ENCODE measurements around the gene RIPK1.

The RIPK1 gene

DNA sequence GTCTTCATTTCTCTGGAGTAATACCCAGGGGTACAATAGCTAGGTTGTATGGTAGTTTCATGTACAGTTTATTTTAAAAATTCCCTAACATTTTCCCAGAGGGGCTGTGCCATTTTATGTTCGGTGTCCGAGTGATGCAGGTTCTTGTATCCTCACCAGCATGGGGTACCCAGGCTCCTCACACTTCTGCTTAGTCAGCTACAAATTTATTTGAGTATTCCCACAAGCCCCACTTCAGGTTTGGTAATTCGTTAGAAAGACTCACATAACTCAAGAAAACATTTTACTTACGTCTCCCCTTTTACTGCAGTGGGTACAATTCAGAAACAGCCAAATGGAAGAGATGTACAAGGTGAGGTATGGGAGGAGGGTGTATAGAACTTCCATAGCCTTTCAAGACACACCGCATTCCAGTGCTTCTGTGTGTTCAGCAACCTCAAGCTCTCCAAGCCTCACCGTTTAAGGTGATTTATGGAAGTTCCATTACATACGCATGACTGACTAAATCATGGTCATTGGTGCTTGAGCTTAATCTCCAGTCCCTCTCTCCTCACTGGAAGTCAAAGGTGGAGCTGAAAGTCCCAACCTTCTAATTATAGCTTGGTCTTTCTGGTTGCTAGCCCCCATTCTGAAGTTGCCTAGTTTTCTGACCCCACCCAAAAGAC is 18.1 kb downstream of the RIPK1 start:
- DNase-seq, result no peak

DNA sequence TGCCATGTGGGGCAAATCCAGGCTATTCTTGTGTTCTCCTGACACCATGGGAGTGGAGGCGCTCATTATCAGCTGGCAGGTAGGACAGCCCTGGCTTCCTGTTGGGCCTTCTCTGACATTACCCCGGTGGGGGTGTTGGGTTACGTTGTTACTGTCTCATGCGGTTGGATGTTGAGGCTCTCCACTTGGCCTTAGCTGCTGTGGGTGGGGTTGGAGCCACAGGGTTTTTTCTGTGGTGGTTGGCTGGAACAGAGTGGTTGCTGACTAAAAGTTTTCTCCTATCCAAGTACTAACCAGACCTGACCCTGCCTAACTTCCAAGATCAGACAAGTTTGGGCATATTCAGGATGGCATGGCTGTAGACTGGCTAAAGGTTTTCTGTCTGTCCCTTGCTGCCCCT is 20.2 kb downstream of the RIPK1 start:
- no peak for DNase-seq

DNA sequence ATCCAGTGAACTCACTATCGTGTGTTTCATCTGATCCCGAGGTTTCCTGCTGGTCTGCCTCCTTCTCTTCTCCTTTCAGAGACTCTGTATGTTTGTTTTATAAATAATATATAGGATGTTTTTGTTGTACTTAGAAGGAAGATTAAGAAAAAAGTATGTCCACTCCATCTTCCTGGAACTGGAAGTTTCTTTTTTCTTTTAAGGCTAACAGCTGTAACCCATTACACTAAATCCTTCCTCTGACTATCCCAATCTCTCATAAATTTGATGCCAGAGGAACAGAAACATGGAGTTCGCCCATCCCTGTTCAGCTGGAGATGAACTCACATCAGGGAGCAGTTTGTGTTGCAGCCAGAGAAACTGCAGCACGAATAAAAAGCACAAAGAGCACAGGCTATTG is 20.7 kb downstream of the RIPK1 start:
- no peak for DNase-seq

DNA sequence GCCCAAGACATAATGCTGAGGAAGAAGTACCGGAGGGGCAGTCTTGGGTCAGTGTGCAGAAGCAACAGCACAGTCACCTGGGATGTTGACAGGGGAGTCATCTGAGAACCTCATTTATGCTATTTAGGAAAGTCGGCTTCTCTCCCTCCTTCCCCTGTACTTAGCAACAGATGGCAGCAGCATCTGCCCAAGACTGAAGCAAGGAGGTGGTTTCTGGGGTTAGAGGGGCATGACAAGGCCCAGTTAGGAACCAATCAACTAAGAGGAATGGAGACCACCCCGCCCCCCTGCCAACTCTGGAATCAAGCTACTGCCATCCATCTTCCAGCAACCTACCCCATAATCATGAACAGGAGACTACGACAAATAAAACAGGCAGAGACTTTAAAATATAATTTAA is 21.7 kb downstream of the RIPK1 start:
- no peak for DNase-seq

GRCh38 chr6:3094815-3095214 is 26.5 kb downstream of the RIPK1 start:
- DNase-seq, result no peak

DNA sequence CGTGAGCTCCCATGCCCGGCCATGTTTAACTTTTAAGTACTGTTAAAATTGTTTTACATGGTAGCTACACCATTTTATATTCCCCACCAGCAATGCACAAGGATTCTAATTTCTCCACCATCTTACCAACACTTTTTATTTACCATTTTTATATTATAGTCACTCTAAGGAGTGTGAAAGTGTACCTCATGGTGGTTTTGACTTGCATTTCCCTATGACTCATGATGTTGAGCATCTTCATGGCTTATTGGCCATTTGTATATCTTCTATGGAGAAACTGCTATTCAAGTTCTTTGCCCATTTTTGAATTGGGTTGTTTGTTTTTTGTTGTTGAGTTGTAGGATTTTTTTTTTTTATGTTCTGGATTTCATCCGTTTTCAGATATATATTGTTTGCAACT is 34.6 kb downstream of the RIPK1 start:
- peak; percentile 27 for DNase-seq

DNA sequence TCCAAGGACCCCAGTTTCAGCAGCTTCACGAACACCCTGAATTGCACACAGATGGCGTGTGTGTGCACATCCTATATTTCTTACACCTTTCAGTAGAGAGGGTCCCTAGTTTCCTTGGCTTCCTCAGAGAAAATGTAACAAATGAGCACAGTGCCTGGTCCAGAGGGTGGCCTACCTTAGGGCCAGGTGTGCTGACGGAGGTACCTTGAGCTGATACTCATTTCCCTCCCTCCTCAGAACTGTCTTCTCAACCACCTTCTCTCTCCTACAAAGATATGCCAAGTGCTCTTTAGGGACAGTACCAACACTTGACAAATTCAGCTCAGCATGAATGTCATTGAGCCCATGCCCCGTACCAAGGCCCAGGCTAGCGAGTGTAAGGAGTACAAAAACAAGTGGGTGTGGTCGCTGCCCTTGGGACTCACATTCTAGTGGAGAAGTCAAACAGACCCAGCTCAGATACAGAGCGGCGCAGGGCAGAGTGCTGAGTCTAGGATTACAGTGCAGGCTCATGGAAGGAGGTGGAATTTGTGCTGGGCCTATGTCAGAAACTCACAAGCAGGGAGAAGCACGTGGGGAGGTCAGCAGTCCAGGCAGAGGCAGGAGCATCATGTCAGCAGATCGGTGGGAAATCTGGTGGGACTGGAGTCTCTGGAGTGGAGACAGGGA is 40.6 kb downstream of the RIPK1 start:
- DNase-seq, result no peak

- DNase-seq, result no peak
Measured at GRCh38 chr6:3109761-3110160, 41.5 kb downstream of the RIPK1 start.

DNA sequence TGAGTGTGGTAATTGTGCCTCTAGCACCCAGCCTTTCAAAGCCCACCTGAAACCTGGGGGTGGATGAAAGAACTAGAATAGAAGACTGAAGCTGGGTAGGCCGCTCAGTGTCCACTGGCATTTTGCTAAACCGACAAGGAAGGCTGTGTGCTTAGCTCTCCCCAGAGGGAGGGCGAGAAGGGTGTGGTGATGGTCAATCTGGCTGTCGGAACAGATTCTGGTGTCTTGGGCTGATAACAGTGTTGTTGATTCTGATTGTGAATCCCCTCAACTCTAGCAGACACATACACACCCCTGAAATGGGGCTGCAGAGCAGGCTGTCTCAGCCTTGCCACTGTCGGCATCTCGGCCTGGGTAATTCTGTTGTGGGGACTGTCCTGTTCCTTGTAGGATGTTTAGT is 46.1 kb downstream of the RIPK1 start:
- no peak for DNase-seq

GRCh38 chr6:3117912-3118352 is 49.6 kb downstream of the RIPK1 start:
- no peak for DNase-seq

DNA sequence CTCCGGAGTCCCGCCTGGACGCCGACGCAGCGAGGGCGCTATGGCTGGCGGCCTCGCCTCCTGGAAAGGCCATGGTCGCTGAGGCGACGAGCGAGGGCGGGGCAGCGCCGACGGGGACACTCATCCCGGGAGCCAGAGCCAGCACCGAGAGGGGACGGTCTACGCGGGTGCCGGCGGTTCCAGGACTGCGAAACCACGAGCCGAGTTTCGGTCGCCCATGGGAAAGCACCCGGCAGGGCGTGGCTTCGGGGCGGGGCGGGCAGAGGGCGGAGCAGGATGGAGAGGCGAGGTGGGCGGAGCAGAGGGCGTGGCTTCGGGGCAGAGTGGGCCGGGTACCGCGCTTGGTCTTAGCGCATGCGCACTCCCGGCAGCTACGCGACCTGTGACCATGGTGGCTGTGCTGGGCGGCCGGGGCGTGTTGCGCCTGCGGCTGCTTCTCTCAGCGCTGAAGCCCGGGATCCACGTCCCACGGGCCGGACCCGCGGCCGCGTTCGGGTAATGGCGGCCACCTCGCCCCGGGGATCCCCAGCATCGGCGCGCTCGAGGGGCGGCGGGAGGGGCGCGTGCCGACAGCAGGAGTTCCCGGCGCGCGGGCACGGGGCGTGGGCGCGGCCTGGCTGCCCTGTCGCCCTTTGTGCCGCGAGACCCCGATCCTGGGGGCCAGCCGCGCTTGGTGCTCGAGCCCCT is 50.2 kb downstream of the RIPK1 start, which contains the start of gene BPHL:
BPHL (plus strand) TSS at position 359 of the 687 bp plus-strand sequence; CDS start at position 389, 30 bp downstream.
- DNase-seq, result peak; percentile 99

DNA sequence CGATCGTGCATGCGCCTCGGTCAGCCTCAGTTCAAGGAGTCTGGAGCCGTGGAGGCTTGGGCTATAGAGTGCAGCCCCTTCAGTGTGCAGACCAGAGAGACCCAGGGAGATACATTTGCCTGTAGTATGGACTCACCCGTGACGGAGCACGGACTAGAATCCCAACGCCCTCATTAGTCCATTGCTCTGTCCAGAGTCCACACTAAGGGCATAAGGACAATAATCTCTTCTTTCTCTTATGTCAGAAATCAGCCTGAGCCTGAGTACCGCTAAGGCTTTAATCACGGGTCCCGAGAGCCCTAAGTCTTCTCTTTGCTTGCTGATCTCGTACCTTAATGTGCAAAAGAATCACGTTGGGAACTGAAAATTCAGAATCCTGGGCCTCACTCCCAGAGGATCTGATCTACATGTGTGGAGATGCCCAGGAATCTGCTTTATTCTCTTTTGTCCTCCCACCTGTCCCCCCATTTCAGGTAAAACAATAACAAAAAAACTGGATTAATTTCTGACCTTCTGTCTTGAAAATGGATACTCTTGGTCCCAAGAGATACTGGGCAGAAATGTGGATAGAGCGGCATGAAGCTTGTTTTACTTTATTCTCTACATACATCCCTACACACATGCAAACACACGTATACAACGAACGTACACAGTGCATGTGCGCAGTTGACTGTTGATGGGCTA is 50.9 kb downstream of the RIPK1 start:
- no peak for DNase-seq

DNA sequence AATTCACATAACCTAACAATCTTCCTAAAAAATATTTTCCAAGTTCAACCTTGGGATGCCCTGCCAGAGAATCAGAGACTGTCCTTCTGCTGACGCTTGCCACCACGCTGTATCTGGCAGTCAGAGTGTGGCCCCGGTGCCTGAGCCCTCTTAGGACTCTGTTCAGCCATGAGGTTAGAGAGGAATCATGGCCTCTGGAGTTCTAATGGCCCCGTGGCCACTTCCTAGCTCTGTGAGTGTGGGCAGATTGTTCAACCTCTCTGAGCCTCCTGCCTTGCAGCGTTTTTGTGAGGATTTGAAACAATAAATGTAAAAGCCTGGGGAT is 52.4 kb downstream of the RIPK1 start:
- no peak for DNase-seq

GRCh38 chr6:3122823-3123182 is 54.5 kb downstream of the RIPK1 start:
- no peak for DNase-seq

GRCh38 chr6:3124667-3125066 is 56.4 kb downstream of the RIPK1 start:
- DNase-seq, result no peak

- DNase-seq, result no peak
Measured at GRCh38 chr6:3125815-3126214, 57.5 kb downstream of the RIPK1 start.

GRCh38 chr6:3128356-3129108 is 60.2 kb downstream of the RIPK1 start:
- no peak for DNase-seq

DNA sequence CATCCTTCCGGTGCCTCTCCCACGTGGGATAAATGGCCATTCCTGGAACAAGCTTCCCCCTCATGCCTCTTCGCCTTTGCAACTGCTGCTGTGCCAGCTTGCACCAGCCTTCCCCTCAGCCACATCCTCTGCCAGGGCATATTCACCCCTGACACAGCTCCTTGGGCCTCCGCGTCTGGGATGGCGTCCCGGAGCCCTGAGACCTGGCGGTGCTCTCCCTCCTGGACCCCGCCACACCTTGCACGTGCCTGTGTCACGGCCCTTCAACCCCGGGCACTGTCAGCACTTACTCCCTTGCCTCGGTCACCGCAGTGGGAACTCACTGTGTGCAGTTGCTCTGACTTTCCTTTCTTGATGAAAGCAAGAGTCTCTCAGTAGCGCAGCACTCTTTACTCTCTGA is 63.4 kb downstream of the RIPK1 start:
- DNase-seq, result no peak

- DNase-seq, result no peak
Measured at GRCh38 chr6:3133515-3133914, 65.2 kb downstream of the RIPK1 start.

GRCh38 chr6:3135668-3136291 is 67.5 kb downstream of the RIPK1 start:
- DNase-seq, result no peak

DNA sequence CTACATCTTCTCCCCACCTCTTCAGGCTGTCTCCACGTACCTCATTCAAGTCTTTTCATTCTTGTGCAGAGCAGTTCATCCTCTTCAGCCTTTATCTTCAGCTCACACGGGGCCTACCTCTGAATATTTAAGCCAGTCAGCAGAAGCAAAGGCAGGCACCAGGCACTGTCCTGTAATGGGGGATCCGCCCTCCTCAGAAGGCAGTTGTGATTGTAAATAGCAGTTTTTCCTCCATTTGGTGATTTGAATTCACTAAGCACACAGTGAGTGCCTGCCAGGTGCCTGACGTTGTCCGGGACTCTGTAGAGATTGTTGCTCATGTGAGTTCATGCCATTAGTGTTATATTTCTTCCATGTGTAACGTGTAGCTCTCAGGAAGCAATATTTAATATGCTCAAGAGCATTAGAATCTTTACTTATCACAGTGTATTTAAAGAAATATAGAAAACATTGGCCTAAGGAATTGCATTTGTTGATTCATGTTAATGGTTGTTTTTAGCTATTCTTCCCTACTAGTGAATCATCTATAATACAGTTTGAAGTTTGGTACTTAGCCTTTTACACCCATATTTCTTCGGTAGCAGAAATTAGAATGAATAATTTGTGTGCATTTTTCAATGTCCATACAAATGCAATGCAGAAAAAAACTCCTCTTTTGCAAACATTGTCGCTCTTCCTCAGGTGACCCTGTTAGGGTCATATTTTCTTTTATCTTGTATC is 68.2 kb downstream of the RIPK1 start:
- no peak for DNase-seq

Measured in activated CD4-positive, alpha-beta T cell treated with anti-CD3 and anti-CD28 coated beads, Interleukin-10, Interleukin-2, amounts not matched to agents 100 ng/mL and 50 ng/mL, durations not matched to agents 16 hours and 8 hours (primary cell).